ENCODE results near the gene IL12RB1.

DNA sequence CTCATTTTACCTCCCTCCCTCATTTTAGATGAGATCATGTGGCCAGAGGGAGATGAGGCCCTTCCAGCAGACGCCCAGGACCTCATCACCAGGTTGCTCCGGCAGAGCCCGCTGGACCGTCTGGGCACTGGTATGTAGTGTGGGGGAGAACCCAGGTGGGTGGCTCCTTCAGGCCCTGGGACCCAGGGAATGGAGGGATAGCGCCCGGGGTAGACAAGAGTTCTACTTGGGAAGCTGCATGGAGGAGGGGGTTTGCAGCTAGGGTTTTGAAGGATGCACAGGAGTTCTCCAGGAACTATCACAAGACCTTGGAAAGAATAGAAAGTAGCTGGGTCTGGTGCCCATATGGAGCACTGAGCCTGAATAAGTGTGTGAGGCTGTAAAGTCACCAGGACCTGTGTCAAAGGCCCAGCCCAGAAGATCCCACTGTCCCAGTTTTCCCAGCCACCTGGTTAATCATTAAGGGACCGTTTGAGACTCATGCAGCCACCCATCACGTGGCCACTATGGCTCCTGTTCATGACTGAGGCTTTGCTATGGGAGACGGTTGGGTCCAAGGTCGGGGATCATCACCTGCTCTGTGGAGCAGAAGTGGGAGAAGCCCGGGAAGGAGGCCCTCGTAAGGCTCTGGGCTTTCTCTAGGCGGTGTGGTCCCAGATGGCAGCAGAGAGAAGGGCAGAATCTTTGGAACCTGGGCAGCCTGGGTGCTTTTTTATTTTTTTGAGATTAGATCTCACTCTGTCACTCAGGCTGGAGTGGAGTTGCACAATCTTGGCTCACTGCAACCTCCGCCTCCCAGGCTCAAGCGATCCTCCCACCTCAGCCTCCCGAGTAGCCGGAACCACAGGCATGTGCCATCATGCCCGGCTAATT is 49.2 kb upstream of the IL12RB1 start:
- TF ChIP-seq, protein P1, sequence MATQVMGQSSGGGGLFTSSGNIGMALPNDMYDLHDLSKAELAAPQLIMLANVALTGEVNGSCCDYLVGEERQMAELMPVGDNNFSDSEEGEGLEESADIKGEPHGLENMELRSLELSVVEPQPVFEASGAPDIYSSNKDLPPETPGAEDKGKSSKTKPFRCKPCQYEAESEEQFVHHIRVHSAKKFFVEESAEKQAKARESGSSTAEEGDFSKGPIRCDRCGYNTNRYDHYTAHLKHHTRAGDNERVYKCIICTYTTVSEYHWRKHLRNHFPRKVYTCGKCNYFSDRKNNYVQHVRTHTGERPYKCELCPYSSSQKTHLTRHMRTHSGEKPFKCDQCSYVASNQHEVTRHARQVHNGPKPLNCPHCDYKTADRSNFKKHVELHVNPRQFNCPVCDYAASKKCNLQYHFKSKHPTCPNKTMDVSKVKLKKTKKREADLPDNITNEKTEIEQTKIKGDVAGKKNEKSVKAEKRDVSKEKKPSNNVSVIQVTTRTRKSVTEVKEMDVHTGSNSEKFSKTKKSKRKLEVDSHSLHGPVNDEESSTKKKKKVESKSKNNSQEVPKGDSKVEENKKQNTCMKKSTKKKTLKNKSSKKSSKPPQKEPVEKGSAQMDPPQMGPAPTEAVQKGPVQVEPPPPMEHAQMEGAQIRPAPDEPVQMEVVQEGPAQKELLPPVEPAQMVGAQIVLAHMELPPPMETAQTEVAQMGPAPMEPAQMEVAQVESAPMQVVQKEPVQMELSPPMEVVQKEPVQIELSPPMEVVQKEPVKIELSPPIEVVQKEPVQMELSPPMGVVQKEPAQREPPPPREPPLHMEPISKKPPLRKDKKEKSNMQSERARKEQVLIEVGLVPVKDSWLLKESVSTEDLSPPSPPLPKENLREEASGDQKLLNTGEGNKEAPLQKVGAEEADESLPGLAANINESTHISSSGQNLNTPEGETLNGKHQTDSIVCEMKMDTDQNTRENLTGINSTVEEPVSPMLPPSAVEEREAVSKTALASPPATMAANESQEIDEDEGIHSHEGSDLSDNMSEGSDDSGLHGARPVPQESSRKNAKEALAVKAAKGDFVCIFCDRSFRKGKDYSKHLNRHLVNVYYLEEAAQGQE (IDR thresholded peaks at IDR 0.05; ENCODE audit: insufficient read depth in 1 of 2, low read depth in 2 of 2, low read length in 1 of 2): no peak
- TF ChIP-seq, protein P2, sequence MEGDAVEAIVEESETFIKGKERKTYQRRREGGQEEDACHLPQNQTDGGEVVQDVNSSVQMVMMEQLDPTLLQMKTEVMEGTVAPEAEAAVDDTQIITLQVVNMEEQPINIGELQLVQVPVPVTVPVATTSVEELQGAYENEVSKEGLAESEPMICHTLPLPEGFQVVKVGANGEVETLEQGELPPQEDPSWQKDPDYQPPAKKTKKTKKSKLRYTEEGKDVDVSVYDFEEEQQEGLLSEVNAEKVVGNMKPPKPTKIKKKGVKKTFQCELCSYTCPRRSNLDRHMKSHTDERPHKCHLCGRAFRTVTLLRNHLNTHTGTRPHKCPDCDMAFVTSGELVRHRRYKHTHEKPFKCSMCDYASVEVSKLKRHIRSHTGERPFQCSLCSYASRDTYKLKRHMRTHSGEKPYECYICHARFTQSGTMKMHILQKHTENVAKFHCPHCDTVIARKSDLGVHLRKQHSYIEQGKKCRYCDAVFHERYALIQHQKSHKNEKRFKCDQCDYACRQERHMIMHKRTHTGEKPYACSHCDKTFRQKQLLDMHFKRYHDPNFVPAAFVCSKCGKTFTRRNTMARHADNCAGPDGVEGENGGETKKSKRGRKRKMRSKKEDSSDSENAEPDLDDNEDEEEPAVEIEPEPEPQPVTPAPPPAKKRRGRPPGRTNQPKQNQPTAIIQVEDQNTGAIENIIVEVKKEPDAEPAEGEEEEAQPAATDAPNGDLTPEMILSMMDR (IDR thresholded peaks at IDR 0.05): no peak
- TF ChIP-seq POLR2AphosphoS5 (IDR thresholded peaks at IDR 0.05; ENCODE audit: low read depth, low read length) (no peak), SIN3A (IDR thresholded peaks at IDR 0.05; ENCODE audit: borderline replicate concordance, insufficient read depth, low read depth, low read length) (no peak)
